Measurements from ENCODE around the gene DMRTA1.

- no peak for TF ChIP-seq POLR2A (IDR thresholded peaks at IDR 0.05)
- TF ChIP-seq CTCF (IDR thresholded peaks at IDR 0.05): no peak
Measured at GRCh38 chr9:22440841-22441240, 5.8 kb upstream of the DMRTA1 start.
